Ureter (tissue), 1 donor: Measurements from ENCODE around the gene COPS6. TPM values are rescaled to one million over a fixed set of nuclear protein-coding genes. Genes with fewer than 3 reads are reported as not detected.

Experiments used
- DNase-seq: peaks from one replicate; pipeline ENCODE4 v3.0.0-alpha.2; 2020; ENCODE audit warnings: low spot score
- total RNA-seq: library from RNA; stranded (reverse); gene quantifications from one replicate; pipeline ENCODE4 v1.2.4, GENCODE V29; 2023
- donor health status: DM: yes; HTN: yes; CAD: no.

The COPS6 gene
- total RNA-seq = 121 TPM

GRCh38 chr7:100088621-100089457, at the start of gene COPS6:
COPS6 (plus strand) TSS chr7:100088969; CDS start chr7:100088991, 22 bp downstream.
- DNase-seq = peak; percentile 87

GRCh38 chr7:100040575-100040974, 48.2 kb upstream of the COPS6 start:
- DNase-seq = no peak

- peak; percentile 52 for DNase-seq
These were observed 44.1 kb upstream of the COPS6 start for GRCh38 chr7:100044718-100045117.

GRCh38 chr7:100048680-100049079, 40.1 kb upstream of the COPS6 start:
- no peak for DNase-seq

- peak; percentile 87 for DNase-seq
These were observed 39.1 kb upstream of the COPS6 start, which contains the start of gene ZSCAN21 for GRCh38 chr7:100049441-100050291. ZSCAN21 (plus strand) TSS chr7:100049774; CDS start chr7:100057007, 7,233 bp downstream.

GRCh38 chr7:100051611-100052010, 37.2 kb upstream of the COPS6 start:
- no peak for DNase-seq

GRCh38 chr7:100053215-100053614, 35.6 kb upstream of the COPS6 start:
- no peak for DNase-seq

GRCh38 chr7:100057006-100057405, 31.8 kb upstream of the COPS6 start:
- no peak for DNase-seq

GRCh38 chr7:100059251-100059739, 29.5 kb upstream of the COPS6 start:
- no peak for DNase-seq

- no peak for DNase-seq
These were observed 27.1 kb upstream of the COPS6 start for GRCh38 chr7:100061518-100062193.

GRCh38 chr7:100063376-100063775, 25.4 kb upstream of the COPS6 start:
- DNase-seq = no peak

GRCh38 chr7:100064162-100064561, 24.6 kb upstream of the COPS6 start:
- DNase-seq = no peak

- DNase-seq = no peak
These were observed 23.1 kb upstream of the COPS6 start for GRCh38 chr7:100065452-100066186.

GRCh38 chr7:100066953-100067352, 21.8 kb upstream of the COPS6 start:
- no peak for DNase-seq

GRCh38 chr7:100069991-100070390, 18.8 kb upstream of the COPS6 start:
- no peak for DNase-seq

GRCh38 chr7:100071018-100071723, 17.6 kb upstream of the COPS6 start:
- no peak for DNase-seq

- no peak for DNase-seq
These were observed 16.3 kb upstream of the COPS6 start for GRCh38 chr7:100072462-100072861.

GRCh38 chr7:100074841-100075240, 13.9 kb upstream of the COPS6 start:
- no peak for DNase-seq

GRCh38 chr7:100075418-100075817, 13.4 kb upstream of the COPS6 start:
- DNase-seq = no peak

- no peak for DNase-seq
These were observed 11.6 kb upstream of the COPS6 start for GRCh38 chr7:100077205-100077604.
